ENCODE results near the gene GCDH. TPM values are rescaled to one million over a fixed set of nuclear protein-coding genes. Genes with fewer than 3 reads are reported as not detected.

Gene GCDH
- total RNA-seq, 2 experiments from 2014 or later: 36.3 to 38.3 TPM

GRCh38 chr19:12875086-12875485, 15.9 kb upstream of the GCDH start:
- peaks cover 2% of the 10 kb centered on the region for H3K9me3 Mint-ChIP-seq
- CTCF ChIA-PET: interaction anchor here (1.4 kb wide), 1 partner anchor 28 kb away, joined by 3 read pairs; no protein-coding TSS in a partner anchor
- H3K27ac Mint-ChIP-seq: no peak overlapping the region
- no peak overlapping the region for H3K4me3 Mint-ChIP-seq
- no peaks in the 10 kb centered on the region for H3K27me3 Mint-ChIP-seq (ENCODE audit: low read depth)
- peaks cover 7% of the 10 kb centered on the region for H3K4me1 Mint-ChIP-seq (ENCODE audit: low read depth)
- intact Hi-C loops (cut with micrococcal nuclease): no loop called here
- DNase-seq: no peak
- peaks cover 27% of the 10 kb centered on the region for H3K36me3 Mint-ChIP-seq (ENCODE audit: low read depth)

DNA sequence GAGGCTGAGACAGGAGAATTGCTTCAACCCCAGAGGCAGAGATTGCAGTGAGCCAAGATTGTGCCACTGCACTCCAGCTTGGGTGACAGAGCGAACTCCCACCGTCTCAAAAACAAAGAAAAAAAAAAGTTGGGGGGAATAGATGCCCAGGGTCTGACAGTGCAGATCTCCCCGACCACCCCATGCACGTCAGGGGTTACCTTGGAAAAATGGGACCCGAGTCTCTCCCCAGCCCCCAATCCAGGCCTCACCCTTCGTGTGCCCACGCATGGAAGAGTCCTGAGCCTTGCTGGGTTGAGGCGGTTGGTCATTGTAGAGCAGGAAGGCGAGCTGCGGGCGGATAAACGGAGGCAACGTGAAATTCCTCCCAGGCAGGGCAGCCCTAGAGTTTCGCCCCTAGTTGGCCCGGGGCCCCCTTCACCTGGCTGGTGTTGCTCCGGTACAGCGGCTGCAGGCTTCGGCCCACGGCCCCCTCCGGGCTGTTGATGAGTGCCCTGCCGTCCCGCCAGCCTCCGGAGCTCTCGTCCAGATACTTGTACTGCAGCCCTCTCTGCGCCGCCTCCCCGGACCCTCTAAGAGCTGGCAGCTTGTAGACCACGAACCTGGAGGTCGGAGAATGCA, 10.3 kb upstream of the GCDH start:
- CTCF ChIA-PET: interaction anchor here (0.6 to 2.9 kb wide), 7 partner anchors 8 to 122 kb away, joined by 3 to 11 read pairs (median 5); no protein-coding TSS in a partner anchor
- Mint-ChIP-seq H3K27me3 (ENCODE audit: low read depth) (no peaks in the 10 kb centered on the region), H3K9me3 (peaks cover 7% of the 10 kb centered on the region), H3K36me3 (ENCODE audit: low read depth) (peaks cover 11% of the 10 kb centered on the region), H3K4me1 (ENCODE audit: low read depth) (peaks cover 27% of the 10 kb centered on the region), H3K4me3 (peak overlapping the region; percentile 88), H3K27ac (peak overlapping the region; percentile 61)
- intact Hi-C loops (cut with micrococcal nuclease): loop anchor here (5.0 kb wide), 1 partner anchor 217 kb away; no protein-coding TSS in a partner anchor
- no peak for DNase-seq

- H3K9me3 Mint-ChIP-seq: peaks cover 7% of the 10 kb centered on the region
- intact Hi-C loops (cut with micrococcal nuclease): loop anchor here (5.0 kb wide), 1 partner anchor 216 kb away; no protein-coding TSS in a partner anchor
- CTCF ChIA-PET: interaction anchor here (0.6 to 2.9 kb wide), 7 partner anchors 9 to 850 kb away, joined by 3 to 11 read pairs (median 5); no protein-coding TSS in a partner anchor
- H3K4me3 Mint-ChIP-seq: peak within 1 kb of the TSS; percentile 88
- peak within 1 kb of the TSS; percentile 76 for H3K27ac Mint-ChIP-seq
- H3K36me3 Mint-ChIP-seq (ENCODE audit: low read depth): peaks cover 11% of the 10 kb centered on the region
- DNase-seq: peak; percentile 97
- H3K27me3 Mint-ChIP-seq (ENCODE audit: low read depth): no peaks in the 10 kb centered on the region
- H3K4me1 Mint-ChIP-seq (ENCODE audit: low read depth): peaks cover 28% of the 10 kb centered on the region
Observed at GRCh38 chr19:12881172-12881808, 9.7 kb upstream of the GCDH start, which contains the start of gene DNASE2. TSS of gene DNASE2 (minus strand) at chr19:12881449. CDS start at chr19:12881375, 74 bp downstream.

DNA sequence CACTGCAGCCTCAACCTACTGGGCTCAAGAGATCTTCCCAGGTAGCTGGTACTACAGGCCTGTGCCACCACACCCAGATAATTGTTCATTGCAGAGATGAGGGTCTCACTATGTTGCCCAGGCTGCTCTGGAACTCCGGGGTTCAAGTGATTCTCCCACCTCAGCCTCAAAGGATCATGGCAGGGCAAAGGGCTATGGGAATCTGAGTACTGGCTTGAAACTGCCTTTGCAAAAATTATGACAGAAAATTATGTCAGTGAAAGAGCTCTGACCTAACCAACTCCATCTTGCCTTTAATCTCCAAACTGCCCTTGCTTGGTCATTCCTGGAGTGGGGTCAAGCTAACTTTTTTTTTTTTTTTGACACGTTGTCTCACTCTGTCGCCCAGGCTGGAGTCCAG, 8.4 kb upstream of the GCDH start:
- CTCF ChIA-PET: interaction anchor here (0.6 to 4.2 kb wide), 5 partner anchors 18 to 303 kb away, joined by 3 to 42 read pairs (median 3); no protein-coding TSS in a partner anchor
- Mint-ChIP-seq H3K4me3 (peak overlapping the region; percentile 88), H3K4me1 (ENCODE audit: low read depth) (peaks cover 30% of the 10 kb centered on the region), H3K36me3 (ENCODE audit: low read depth) (peaks cover 4% of the 10 kb centered on the region), H3K27ac (no peak overlapping the region), H3K27me3 (ENCODE audit: low read depth) (no peaks in the 10 kb centered on the region), H3K9me3 (peaks cover 7% of the 10 kb centered on the region)
- intact Hi-C loops (cut with micrococcal nuclease): loop anchor here (5.0 kb wide), 1 partner anchor 215 kb away; no protein-coding TSS in a partner anchor
- DNase-seq: no peak

- no peak for DNase-seq
- intact Hi-C loops (cut with micrococcal nuclease): loop anchor here (5.0 kb wide), 1 partner anchor 213 kb away; no protein-coding TSS in a partner anchor
- Mint-ChIP-seq H3K4me1 (ENCODE audit: low read depth) (peaks cover 28% of the 10 kb centered on the region), H3K4me3 (peak overlapping the region; percentile 86), H3K27ac (no peak overlapping the region), H3K27me3 (ENCODE audit: low read depth) (no peaks in the 10 kb centered on the region), H3K36me3 (ENCODE audit: low read depth) (no peaks in the 10 kb centered on the region), H3K9me3 (peaks cover 7% of the 10 kb centered on the region)
- CTCF ChIA-PET: interaction anchor here (1.0 to 4.2 kb wide), 4 partner anchors 12 to 118 kb away, joined by 3 to 42 read pairs (median 4); no protein-coding TSS in a partner anchor
Observed at GRCh38 chr19:12884202-12884601, 6.8 kb upstream of the GCDH start.

GRCh38 chr19:12884627-12884925, 6.4 kb upstream of the GCDH start:
- H3K4me1 Mint-ChIP-seq (ENCODE audit: low read depth): peaks cover 26% of the 10 kb centered on the region
- peak overlapping the region; percentile 81 for H3K27ac Mint-ChIP-seq
- no peaks in the 10 kb centered on the region for H3K27me3 Mint-ChIP-seq (ENCODE audit: low read depth)
- H3K36me3 Mint-ChIP-seq (ENCODE audit: low read depth): no peaks in the 10 kb centered on the region
- CTCF ChIA-PET: interaction anchor here (0.6 to 4.2 kb wide), 13 partner anchors 23 to 210 kb away, joined by 3 to 42 read pairs (median 4); no protein-coding TSS in a partner anchor
- no peak for DNase-seq
- H3K4me3 Mint-ChIP-seq: peak overlapping the region; percentile 86
- intact Hi-C loops (cut with micrococcal nuclease): loop anchor here (5.0 kb wide), 1 partner anchor 213 kb away; no protein-coding TSS in a partner anchor
- peaks cover 7% of the 10 kb centered on the region for H3K9me3 Mint-ChIP-seq

DNA sequence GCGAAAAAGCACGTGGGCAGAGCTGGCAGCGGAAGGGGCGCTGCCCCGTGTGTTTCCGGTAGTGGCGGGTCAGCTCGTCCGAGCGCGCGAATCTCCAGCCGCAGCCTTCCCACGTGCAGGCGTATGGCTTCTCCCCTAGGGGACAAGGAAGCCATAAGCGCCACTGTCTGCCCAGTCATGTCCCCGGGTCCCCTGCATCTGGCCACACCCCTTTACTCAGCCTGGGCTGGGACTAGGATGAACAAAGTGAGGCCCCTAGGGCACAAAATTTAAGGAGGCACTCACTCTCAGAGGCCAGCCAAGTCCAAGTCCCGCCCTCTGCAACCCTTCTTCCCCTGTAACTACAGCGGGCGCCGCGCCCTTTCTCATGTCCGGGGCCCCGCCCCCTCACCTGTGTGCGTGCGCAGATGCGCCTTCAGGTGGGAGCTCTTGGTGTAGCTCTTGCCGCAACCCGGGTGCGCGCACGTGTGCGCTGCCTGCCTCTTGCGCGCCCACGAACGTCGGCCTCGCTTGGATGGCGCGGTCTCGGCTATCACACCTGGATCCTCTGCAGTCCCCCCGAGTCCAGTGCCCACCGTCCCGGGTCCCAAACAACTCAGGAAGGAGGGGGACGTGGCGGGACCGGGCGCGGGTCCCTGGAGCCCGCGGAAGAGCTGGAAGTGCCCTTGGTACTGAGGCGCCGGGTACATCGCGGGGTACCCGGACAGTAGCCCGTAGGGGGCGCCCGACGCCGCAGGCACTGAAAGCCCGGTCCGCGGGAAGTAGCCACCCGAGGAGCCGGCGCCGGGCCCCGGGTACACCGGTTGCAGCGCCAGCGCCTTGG, 5.8 kb upstream of the GCDH start:
- Mint-ChIP-seq H3K27me3 (ENCODE audit: low read depth) (no peaks in the 10 kb centered on the region), H3K27ac (peak overlapping the region; percentile 81), H3K9me3 (peaks cover 7% of the 10 kb centered on the region), H3K4me3 (peak overlapping the region; percentile 86), H3K36me3 (ENCODE audit: low read depth) (no peaks in the 10 kb centered on the region), H3K4me1 (ENCODE audit: low read depth) (peaks cover 22% of the 10 kb centered on the region)
- CTCF ChIA-PET: interaction anchor here (0.6 to 4.2 kb wide), 15 partner anchors 8 to 1922 kb away, joined by 3 to 42 read pairs (median 4); no protein-coding TSS in a partner anchor
- intact Hi-C loops (cut with micrococcal nuclease): loop anchor here (1.0 to 5.0 kb wide), 5 partner anchors 48 to 212 kb away; partner anchors contain the start of genes FARSA, RAD23A and RNASEH2A
- peak; percentile 95 for DNase-seq

GRCh38 chr19:12885749-12886650, 5.0 kb upstream of the GCDH start:
- H3K36me3 Mint-ChIP-seq (ENCODE audit: low read depth): no peaks in the 10 kb centered on the region
- intact Hi-C loops (cut with micrococcal nuclease): loop anchor here (1.0 kb wide), 4 partner anchors 47 to 80 kb away; partner anchors contain the start of genes FARSA, RAD23A and RNASEH2A
- peak overlapping the region; percentile 57 for H3K4me3 Mint-ChIP-seq

GRCh38 chr19:12886651-12886968, 4.3 kb upstream of the GCDH start:
- DNase-seq: no peak
- intact Hi-C loops (cut with micrococcal nuclease): no loop called here
- Mint-ChIP-seq H3K9me3 (peaks cover 7% of the 10 kb centered on the region), H3K4me1 (ENCODE audit: low read depth) (peaks cover 27% of the 10 kb centered on the region), H3K27ac (no peak overlapping the region), H3K27me3 (ENCODE audit: low read depth) (no peaks in the 10 kb centered on the region), H3K36me3 (ENCODE audit: low read depth) (no peaks in the 10 kb centered on the region), H3K4me3 (peak overlapping the region; percentile 57)
- CTCF ChIA-PET: interaction anchor here (1.1 to 2.1 kb wide), 2 partner anchors 77 to 79 kb away, joined by 7 to 10 read pairs; no protein-coding TSS in a partner anchor

More at GRCh38 chr19:12885749-12886650, 5.0 kb upstream of the GCDH start:
- Mint-ChIP-seq H3K9me3 (peaks cover 7% of the 10 kb centered on the region), H3K27me3 (ENCODE audit: low read depth) (no peaks in the 10 kb centered on the region), H3K27ac (no peak overlapping the region), H3K4me1 (ENCODE audit: low read depth) (peaks cover 23% of the 10 kb centered on the region)
- CTCF ChIA-PET: interaction anchor here (0.6 to 4.2 kb wide), 13 partner anchors 9 to 1923 kb away, joined by 3 to 42 read pairs (median 5); no protein-coding TSS in a partner anchor
- no peak for DNase-seq

DNA sequence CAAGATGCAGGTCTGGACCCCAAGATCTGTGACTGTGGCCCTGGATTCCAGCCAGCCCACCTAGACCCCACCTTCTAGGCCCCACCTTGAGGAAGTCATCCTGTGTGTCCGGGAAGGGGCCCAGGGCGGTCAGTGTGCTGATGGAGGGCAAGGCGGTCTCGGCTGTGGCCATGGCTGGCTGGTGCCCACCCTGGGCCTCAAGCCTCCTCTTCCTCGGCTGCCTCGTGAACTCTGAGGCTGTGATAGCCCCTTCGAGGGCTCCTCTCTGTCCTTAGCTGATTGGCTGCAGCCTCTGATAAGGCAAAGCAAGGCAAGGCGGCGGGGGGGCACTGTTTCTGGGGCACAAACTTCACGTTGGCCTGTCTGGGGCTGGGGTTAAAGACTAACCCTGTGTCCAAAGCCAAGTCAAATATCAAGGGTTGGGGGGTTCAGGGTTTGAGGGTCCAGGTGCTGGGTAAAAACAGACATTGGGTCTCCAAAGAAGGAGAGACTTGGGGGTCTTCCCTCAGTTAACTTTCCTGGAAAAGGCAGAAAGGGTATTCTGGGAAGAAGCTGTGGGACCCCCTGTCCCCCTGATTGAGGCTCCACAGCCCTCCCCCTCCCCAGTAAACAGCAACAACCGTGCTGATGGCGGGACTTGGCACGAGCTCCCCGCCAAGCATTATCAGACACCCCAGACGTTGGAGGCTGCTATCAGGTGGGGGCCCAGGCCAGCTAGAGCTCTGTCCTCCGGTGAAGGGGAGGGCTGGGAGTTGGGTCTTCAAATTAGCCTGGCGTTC, 3.8 kb upstream of the GCDH start, which contains the start of gene KLF1:
KLF1 (minus strand) TSS at position 233 of the 779 bp plus-strand sequence; CDS start at position 172, 61 bp downstream.
- Mint-ChIP-seq H3K4me1 (ENCODE audit: low read depth) (peaks cover 28% of the 10 kb centered on the region), H3K4me3 (peak within 1 kb of the TSS; percentile 57), H3K27me3 (ENCODE audit: low read depth) (no peaks in the 10 kb centered on the region), H3K36me3 (ENCODE audit: low read depth) (no peaks in the 10 kb centered on the region), H3K9me3 (peaks cover 7% of the 10 kb centered on the region), H3K27ac (no peak within 1 kb of the TSS)
- intact Hi-C loops (cut with micrococcal nuclease): no loop called here
- no peak for DNase-seq
- CTCF ChIA-PET: interaction anchor here (1.1 to 2.1 kb wide), 3 partner anchors 76 to 78 kb away, joined by 5 to 10 read pairs (median 7); no protein-coding TSS in a partner anchor
